Activated naive CD4-positive, alpha-beta T cell treated with anti-CD3 and anti-CD28 coated beads, Interleukin-2, amount 50 U/mL, for 16 hours (primary cell): Measurements from ENCODE around the gene IL36B.

Source experiments
- DNase-seq: peaks from one replicate; pipeline ENCODE4 v3.0.0-alpha.2; 2020

IL36B gene

DNA sequence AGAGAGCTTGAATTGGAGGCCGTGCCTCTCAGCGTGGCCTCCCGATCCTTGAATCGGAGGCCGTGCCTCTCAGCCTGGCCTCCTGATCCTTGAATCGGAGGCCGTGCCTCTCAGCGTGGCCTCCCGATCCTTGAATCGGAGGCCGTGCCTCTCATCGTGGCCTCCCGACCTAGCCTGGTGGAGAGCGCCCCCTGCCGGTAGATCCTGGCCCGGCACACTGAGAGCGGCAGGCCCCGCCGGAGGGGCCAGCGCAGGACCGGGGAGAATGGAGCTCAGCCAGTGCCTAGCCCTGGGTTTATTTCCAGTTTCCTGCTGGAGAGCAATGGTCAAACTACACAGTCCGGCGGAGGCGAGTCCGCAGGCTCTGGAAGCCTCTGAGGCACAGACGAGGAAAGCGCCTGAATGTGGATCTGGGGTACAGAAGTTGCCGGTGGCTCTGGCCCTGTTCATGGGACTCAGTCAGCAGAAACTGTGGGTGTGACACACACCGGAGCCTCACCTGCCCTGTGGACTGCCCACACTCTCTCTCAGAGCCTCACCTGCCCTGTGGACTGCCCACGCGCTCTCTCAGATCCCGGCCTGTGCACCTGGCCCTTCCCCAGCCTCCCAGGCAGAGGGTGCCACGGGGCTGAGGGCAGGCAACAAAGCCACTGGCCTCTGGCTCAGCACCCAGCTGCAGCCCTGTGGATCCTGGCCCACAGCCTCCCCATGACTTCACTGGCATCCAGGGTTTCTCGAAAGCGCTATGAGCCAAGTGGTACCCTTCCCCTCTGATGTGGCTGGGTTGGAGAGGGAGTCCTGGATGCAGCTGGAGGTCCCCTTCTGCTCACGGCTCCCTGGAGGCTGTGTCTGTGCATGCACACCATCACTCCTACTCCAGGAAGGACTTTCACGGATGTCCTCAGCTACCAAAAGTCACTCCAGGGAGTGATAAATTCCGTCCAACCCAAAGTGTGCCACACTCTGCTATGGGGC, 1.5 kb downstream of the IL36B start:
- DNase-seq, result no peak

DNA sequence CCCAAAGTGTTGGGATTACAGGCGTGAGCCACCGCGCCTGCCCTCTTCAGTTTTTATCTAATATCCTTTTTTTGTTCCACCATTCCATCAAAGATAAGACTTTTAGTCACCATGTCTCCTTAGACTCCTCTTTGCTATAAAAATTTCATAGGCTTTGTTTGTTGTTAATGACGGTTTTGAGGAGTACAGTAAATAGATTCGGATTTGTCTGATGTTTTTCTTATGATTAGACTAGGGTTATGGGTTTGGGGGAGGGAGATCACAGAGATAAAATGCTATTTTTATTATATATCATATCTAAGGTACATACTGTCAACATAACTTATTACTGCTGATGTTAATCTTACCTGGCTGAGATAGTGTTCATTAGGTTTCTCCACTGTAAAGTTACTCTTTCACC, 6.2 kb downstream of the IL36B start:
- no peak for DNase-seq

DNA sequence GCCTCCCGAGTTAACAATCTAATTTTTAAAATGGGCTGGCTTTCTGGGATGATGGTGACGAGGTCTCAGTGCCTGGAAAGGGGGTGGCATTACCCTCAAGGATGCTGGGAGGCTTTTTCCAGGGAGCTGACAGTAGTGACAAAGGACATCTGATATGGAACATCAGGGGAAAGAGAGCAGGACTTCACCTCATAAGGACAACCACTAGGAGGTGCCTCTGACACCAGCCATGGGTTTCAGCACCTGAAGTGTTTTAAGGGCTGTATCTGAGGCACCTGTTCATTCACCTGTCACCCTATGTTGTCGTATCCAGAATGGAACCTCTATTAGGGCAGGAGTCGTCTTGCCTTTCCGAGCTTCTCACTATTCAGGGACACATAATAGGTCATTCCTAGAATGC, 10.8 kb downstream of the IL36B start:
- no peak for DNase-seq

DNA sequence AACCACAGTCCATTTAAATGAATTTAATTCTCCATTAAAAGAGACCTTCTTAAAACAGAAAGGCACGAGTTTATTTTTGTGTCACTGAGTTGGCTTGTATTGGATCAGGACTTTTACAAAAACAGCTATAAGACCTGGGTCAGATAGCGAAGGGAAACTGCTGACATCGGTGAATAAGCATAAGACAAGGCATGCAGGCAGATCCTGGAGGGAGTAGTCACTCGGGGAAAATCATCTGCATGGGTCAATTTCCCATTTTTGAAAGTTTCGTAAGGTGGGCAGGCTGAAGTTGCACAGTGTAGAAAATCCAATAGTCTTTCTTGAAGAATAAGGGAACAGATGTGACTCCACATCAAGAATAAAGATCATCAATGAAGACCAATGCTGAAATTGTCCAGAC, 12.9 kb downstream of the IL36B start:
- DNase-seq, result no peak

DNA sequence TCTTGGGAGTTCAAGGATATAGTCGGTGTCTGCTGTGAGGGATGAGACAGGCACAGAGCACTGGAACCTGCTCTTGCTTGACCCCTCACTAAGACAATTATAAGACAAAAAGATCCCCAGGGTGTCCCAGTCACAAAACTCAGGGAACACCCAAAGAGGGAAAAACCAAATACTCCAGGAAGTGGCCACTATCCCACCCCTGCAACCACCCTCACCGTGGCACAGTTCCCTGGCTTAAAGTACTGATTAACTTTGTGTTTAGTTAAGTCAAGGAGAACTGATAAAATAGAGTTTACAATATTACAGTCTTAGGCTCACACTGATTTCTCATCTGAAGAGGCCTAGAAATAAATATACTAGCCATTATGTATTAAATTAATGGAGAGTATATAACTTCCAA, 13.5 kb downstream of the IL36B start:
- no peak for DNase-seq

DNA sequence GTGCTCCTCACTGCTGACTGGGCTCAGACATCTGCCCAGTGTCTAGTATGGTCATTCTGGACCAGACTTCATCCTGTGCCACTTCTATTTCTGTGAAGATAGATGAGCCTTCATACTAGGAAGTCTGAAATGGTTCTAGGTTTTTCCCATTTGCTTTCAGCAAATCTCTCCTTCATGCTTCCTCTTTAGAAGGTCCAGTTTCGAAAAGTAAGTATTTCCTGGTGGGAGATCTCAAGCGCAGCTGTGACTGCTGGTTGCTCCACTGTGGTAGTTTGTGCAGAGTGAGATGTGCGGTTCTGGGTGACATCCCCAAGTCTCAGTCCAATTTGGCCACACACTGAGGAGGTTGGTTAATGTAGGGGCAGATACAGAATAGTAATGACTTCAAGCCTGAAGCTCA, 14.4 kb downstream of the IL36B start:
- DNase-seq, result no peak

DNA sequence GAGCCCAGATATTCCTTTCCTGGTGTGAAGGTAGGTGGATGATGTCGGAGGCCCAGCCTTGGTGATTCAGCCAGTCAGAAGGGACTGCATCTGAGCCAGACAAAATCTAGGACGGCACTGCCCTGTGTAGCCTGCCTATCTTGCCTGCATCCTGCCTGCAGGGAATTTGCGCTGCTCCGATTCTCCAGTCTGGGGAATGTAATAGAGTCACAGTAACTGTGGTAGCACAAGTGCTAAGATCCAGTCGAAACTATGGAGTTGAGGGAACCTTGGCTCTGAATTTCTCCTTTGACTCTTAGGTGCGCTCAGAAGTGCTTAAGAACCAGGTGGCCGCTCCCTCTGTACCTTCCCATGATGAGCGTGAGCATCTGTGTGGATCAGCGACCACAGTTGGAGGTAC, 15.9 kb downstream of the IL36B start:
- DNase-seq, result no peak

DNA sequence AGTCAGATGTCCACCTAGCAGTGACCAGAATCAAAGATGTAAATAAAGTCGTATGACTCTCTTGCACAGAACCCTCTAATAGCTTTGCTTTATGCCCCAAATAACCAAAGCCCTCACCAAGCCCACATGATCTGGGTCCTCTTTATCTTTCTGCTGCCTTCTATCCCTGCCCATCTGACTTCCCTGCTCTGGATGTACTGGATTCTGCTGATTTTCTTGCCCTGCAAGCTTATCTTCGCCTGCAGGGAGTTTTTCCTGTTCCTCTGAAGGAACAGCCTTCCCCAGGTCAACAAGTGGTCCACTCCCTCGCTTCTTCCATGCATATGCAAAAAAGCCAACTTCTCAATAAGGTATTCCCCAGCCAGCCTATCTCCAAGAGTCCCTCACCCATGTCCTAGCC, 18.7 kb downstream of the IL36B start:
- DNase-seq, result no peak

DNA sequence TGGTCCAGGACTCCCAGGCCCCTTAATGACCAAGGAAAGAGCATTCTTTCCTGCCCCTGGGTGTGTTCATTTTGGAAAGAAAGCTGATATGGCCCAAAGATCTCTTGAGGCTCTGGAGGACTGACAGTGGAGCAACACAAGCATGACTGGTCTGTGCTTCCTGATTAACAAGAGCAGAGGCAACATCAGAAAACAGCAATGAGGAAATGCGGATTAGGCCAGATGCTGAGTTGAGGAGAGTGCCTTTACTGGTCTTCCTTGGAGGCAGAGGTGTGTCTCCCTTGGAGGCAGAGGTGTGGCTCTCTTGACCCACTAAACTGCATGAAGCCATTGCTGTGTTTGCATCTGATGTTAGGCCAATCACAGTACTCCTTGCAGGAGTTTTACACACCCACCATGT, 19.9 kb downstream of the IL36B start:
- DNase-seq, result no peak

DNA sequence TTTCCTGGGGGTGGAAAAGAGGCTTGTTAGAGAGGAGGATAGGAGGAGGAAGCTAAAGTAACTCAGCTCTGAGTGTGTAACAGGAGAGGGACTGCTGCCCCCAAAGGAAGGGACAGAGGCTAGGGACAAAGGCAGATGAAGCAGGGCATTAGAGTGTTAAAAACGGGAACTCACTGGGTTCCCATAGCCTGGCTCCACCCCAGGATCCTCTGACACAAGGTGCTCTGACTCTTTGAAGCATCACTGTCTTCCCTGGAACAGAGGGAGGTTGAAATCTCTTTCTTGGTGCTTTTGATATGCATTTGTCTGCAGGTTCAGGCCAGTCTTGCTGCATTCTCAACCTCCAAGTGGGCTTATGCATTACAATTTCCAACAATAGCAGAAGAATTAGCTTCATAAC, 24.6 kb downstream of the IL36B start:
- no peak for DNase-seq

DNA sequence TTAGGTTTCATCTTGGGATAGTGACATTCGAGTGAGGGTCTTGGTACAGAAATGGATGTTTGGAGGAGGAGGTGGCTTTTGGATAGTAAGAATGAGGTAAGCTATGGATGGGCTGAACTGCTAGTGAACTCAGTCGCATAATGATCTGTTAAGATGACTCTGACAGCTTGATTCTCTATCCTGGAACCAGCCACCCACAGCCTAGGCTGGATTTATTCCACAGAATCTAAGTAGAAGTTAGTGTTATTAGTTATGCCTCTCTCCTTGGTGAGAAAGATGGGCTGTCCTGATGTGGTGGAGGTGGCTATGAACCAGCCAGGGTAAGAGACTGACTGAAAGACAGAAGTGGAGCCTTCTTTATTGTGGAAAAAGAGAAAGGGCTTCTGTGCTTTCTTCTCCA, 25.0 kb downstream of the IL36B start:
- no peak for DNase-seq

DNA sequence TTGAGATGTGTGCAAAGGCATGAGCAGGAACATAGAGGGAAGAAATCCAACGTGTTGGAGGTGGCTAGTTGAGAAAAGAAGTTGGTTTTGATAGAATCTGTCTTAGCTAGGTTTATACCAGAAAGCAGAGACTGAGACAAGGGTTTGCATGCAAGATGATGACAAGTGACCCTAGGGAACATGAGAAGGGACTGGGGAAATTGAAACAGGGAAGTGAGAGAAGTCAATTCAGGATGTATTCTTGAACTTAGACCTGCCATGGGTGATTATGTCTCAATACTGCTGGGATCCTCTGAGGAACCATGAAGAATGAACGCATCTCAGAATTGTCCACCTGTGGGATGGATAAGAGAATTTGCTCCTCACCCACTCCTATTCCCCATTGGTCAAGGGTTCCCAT, 26.9 kb downstream of the IL36B start:
- no peak for DNase-seq

DNA sequence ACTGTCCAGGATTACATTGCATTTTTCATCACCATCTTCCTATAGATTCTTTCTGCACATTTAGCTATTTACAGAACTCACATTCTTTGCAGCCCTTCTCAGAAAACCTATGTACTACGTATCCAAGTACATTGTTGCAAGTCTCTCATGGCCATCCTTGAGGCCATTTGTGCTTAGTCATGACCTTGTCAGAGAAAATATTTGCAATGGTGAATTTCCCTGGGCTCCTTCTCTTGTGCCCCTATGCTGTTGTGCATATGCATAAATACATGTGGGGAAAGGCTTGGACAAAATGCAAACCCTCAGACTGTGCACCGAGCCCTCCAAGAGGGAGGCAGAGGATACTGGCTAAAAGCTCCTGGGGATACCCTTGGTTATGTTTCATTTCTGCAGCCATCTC, 27.9 kb downstream of the IL36B start:
- no peak for DNase-seq

DNA sequence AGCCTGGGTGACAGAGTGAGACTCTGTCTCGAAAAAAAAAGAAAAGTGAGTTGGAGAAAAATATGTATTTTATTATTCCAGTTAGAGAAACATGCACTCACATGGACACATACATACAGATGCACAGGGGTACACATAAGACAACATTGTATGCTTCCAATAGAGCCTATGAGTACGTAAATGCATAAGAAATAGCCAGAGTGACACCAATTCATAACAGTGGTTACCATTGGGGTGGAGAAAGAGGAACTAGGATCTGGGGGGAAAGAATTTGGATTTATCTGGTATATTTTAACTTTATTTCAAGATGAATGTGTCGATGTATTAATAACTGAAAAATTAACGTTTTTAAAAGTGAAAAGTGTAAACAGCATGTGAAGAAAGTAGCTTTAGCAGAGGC, 31.4 kb downstream of the IL36B start:
- DNase-seq, result no peak

DNA sequence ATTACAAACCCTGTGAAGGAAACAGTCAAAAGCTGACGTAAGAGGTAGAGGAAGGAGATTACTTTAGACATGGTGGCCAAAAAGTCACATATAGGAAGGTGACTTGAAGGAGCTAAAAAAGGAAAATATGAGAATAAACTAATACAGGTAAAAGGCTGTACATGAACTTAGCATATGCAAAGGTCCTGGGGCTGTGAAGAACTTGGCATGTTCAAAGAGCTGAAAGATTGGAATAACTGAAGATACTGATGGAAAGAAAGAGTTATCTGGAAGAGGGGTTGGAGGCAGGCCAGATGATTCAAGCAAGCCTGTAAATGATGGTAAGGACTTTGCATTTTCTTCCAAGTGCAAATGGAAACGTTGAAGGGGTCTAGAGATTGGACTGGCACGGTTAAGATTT, 34.2 kb downstream of the IL36B start:
- no peak for DNase-seq

DNA sequence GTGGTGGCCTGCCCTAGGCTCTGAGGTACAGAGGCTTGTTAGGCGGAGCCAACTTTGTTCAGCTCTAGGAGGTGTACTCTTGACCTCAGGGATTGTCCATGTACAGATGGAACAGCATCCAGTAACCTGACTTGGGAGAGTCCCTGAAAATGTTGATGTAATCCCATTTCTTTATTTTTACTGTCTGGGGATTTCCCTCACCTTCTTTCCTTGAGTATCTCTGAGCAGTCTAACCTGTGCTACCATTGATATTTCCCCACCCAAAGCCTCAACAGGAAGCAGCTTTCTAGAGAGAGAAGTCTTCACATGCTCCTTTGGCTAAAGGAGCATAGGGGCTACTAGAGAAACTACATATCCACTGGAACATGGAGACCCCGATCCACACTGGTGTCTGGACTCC, 37.0 kb downstream of the IL36B start:
- no peak for DNase-seq

DNA sequence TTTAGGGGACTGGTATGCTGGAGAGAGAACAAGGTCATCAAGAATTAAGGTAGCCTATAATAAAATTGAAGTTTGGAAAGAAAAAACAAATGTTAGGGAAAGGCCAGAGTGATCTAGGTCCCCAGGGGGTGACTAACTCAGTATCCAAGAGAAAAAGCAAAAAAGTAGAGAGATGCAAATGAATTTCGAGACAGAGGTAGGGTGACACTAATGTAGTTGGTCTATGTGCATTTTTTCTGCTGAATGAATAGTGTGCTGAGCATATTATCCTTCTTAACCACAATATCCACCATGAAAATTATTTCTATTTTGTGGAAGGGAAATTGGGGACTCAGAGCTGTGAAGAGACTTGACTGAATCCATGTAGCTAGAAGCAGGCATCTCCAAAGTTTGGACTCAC, 37.6 kb downstream of the IL36B start:
- no peak for DNase-seq

DNA sequence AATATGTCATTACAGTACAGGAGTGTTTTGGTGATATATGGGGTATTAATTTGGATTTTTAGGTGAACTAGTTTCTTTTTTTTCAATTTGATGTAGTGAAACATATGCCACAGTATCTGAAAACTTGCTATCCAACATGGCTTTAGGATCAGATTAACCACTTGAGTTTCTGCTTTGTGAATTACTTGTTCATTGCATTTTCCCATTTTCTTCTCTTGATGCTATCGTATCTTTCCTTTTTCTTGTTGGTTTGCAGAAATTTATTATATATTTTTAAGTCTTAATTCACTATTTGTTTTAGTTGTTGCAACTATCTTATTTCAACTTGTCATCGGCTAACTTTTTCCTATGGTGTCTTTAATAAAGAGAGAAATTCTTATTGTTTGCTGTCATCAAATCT, 38.6 kb downstream of the IL36B start:
- DNase-seq, result no peak

DNA sequence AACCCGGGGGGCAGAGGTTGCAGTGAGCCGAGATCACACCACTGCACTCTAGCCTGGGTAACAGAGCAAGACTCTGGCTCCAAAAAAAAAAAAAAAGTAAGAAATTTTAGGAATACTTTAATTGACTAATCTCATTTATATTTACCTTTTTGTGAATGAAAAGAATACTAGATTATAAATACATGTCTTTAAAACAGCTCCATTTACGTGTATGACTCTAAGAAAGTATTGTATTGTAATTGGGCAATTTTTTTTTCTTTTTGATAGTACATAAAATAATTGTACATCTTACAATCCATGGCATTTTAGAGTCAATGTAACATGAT, 39.4 kb downstream of the IL36B start:
- DNase-seq, result no peak

DNA sequence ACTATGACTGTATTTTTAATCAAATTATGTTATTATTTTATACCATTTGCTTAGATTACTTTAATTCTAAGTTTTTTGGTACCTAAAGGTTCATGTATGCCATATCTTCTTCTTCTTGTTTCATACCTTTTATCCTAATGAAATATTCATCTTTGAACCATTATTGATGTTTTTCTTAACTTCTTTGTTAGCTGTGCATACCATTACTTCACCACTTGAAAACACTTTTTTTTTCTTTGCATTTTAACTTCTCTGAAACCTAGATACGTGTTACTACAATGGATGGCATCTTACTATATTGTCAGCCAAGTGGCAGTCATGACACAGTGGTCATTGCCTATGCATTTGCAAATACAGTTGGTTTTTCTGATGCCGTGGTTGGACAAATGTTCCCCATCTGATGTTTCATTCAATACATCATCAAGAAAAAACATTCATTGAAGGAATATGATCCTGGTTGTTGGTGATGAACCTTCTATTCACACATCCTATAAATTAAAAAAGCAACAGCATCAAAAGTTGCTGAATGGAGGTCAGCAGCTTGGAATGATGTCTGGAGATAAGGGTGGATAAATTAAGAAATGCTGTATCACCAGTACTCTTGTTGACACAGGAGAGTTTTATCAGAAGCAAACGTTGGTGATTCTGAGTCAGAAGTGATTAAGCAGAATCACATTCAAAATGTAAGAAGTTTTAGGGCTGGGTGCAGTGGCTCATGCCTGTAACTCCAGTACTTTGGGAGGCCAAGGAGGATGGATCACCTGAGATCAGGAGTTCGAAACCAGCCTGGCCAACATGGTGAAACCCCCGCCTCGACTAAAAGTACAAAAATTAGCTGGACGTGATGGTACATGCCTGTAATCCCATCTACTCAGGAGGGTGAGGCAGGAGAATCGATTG, 40.0 kb downstream of the IL36B start:
- no peak for DNase-seq

DNA sequence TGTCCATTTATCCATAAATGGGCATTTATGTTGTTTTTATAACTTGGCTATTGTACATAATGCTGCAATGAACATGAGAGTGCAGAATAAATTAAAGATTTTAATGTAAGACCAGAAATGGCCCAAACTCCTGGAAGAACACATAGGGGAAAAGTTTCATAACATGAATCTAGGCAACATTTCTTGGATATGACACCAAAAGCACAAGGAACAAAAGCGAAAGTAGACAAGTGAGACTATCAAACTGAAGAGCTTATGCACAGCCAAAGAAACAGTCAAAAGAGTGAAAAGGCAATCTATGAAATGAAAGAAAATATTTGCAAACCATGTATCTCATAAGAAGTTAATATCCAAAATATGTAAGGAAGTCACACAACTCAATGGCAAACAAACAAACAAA, 41.6 kb downstream of the IL36B start:
- no peak for DNase-seq

DNA sequence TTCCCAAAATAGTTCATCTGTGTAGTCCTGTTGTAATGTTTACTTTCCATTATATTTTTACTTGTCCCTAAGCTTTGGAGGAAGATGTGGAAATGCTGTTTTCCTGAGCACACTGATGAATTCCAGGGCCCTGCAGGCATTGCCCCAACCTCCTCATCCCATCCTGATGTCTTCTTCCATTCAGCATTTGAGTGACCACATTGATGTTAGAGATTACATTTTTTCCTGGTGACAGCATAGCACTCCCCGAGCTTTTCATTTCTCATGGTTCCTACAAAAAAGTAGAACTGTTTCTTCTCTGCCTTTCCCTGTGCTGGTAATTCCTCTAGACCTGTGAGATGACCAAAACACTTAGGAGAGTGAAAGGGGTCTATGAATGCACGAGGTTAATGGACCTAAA, 42.6 kb downstream of the IL36B start:
- no peak for DNase-seq

DNA sequence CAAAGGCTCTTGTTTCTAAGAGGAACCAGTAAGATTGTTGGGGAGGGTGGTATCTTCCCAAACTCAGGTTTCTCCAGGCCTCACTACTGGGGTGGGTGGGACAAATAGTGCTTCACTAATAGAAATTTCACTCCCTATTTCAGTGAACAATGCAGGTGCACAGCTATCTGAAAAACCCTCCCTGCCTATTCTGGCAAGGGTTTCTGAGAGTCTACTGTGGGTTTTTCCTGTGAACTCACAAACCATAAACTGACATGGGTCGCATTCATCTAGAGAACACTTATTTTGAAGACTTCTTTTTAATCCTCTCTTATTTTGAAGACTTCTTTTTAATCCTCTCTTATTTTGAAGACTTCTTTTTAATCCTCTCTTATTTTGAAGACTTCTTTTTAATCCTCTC, 43.0 kb downstream of the IL36B start:
- no peak for DNase-seq

DNA sequence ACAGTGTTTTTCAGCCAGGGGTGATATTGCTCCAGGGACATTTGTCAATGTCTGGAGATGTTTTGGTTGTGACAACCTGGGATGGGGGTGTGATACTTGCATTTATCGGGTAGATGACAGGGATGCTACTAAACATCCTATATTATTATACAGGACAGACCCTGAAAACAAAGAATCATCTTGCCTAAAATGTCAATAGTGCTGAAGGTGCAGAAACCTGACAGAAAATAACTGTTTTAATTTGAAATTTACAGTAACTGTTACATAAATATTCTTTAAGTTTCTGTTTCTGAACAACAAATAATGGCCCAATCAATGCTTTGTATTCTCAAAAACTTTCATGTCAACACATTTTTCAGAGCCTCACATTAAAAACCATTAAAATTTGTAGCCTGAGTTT, 45.4 kb downstream of the IL36B start:
- no peak for DNase-seq
